HepG2 (cell line): ENCODE results near the gene TREH. TPM values are rescaled to one million over a fixed set of nuclear protein-coding genes. Genes with fewer than 3 reads are reported as not detected.

Experiments used
- ELF1 ChIP-seq: sonication (generic); formaldehyde crosslinking; IDR thresholded peaks from 2 replicates; pipeline ENCODE4 v1.4.0; 2020; ENCODE audit warnings: missing genetic modification reagents
- EZH2 ChIP-seq: conservative IDR thresholded peaks from 2 replicates; pipeline ENCODE4 v1.6.1; 2012; ENCODE audit warnings: mild to moderate bottlenecking, low read depth, low read length, moderate library complexity
- HMG20A ChIP-seq: IDR thresholded peaks from 2 replicates; pipeline ENCODE4 v1.6.1; 2016; ENCODE audit warnings: borderline replicate concordance
- HOXA5 ChIP-seq: sonication (generic); formaldehyde crosslinking; IDR thresholded peaks from 2 replicates; pipeline ENCODE4 v1.4.0; 2020; ENCODE audit warnings: missing genetic modification reagents
- KLF12 ChIP-seq: sonication (generic); formaldehyde crosslinking; IDR thresholded peaks from 2 replicates; pipeline ENCODE4 v1.4.0; 2020; ENCODE audit warnings: missing genetic modification reagents, borderline replicate concordance
- MTERF4 ChIP-seq: sonication (generic); formaldehyde crosslinking; IDR thresholded peaks from 2 replicates; pipeline ENCODE4 v1.8.0; 2023; ENCODE audit warnings: mild to moderate bottlenecking, missing genetic modification reagents
- NBN ChIP-seq: fragments of 450-650 bp; conservative IDR thresholded peaks from 2 replicates; pipeline ENCODE4 v1.6.1; 2017
- PAWR ChIP-seq: sonication (generic); formaldehyde crosslinking; IDR thresholded peaks from 2 replicates; pipeline ENCODE4 v1.4.0; 2020; ENCODE audit warnings: missing genetic modification reagents, mild to moderate bottlenecking, borderline replicate concordance
- PITX1 ChIP-seq: sonication (generic); formaldehyde crosslinking; IDR thresholded peaks from 2 replicates; pipeline ENCODE4 v1.5.1; 2020; ENCODE audit warnings: mild to moderate bottlenecking, missing genetic modification reagents
- RNF2 ChIP-seq: fragments of 450-650 bp; conservative IDR thresholded peaks from 2 replicates; pipeline ENCODE4 v1.6.1; 2016; ENCODE audit warnings: low read depth
- SMYD3 ChIP-seq: sonication (generic); formaldehyde crosslinking; IDR thresholded peaks from 2 replicates; pipeline ENCODE4 v1.8.1; 2023; ENCODE audit warnings: mild to moderate bottlenecking, missing genetic modification reagents
- SRSF1 ChIP-seq: fragments of 200-400 bp; formaldehyde crosslinking; optimal IDR thresholded peaks from 2 replicates; pipeline ENCODE3; 2017; ENCODE audit warnings: mild to moderate bottlenecking, low read depth, low read length, moderate library complexity
- YY1 ChIP-seq: IDR thresholded peaks from 2 replicates; pipeline ENCODE4 v1.6.1; 2011; ENCODE audit warnings: low read length, low read depth, moderate library complexity, mild to moderate bottlenecking; ENCODE audit not compliant: insufficient read depth, insufficient replicate concordance
- ZBTB46 ChIP-seq: sonication (generic); formaldehyde crosslinking; IDR thresholded peaks from 2 replicates; pipeline ENCODE4 v1.4.0; 2020; ENCODE audit warnings: mild to moderate bottlenecking, missing genetic modification reagents, borderline replicate concordance
- ZC3H13 ChIP-seq: sonication (generic); formaldehyde crosslinking; IDR thresholded peaks from 2 replicates; pipeline ENCODE4 v1.8.1; 2023; ENCODE audit warnings: mild to moderate bottlenecking, missing genetic modification reagents, moderate library complexity
- ZFP36L2 ChIP-seq: sonication (generic); formaldehyde crosslinking; IDR thresholded peaks from 2 replicates; pipeline ENCODE4 v1.4.0; 2020; ENCODE audit warnings: missing genetic modification reagents
- ZNF567 ChIP-seq: sonication (generic); formaldehyde crosslinking; IDR thresholded peaks from 2 replicates; pipeline ENCODE4 v1.8.1; 2023; ENCODE audit warnings: mild to moderate bottlenecking, missing genetic modification reagents, borderline replicate concordance
- ZNF777 ChIP-seq: sonication (generic); formaldehyde crosslinking; IDR thresholded peaks from 2 replicates; pipeline ENCODE4 v1.4.0; 2020; ENCODE audit warnings: missing genetic modification reagents
- ZNF790 ChIP-seq: sonication (generic); formaldehyde crosslinking; IDR thresholded peaks from 2 replicates; pipeline ENCODE4 v1.8.0; 2022; ENCODE audit warnings: missing genetic modification reagents, mild to moderate bottlenecking, borderline replicate concordance
- ZNF839 ChIP-seq: sonication (generic); formaldehyde crosslinking; IDR thresholded peaks from 2 replicates; pipeline ENCODE4 v1.4.0; 2020; ENCODE audit warnings: missing genetic modification reagents, mild to moderate bottlenecking, borderline replicate concordance
- ZZZ3 ChIP-seq: sonication (generic); formaldehyde crosslinking; IDR thresholded peaks from 2 replicates; pipeline ENCODE4 v1.4.0; 2020; ENCODE audit warnings: missing genetic modification reagents, mild to moderate bottlenecking, borderline replicate concordance
- polyA plus RNA-seq, 8 experiments: library from polyadenylated mRNA; depleted of rRNA in 3 of 8; stranded (reverse) in 7 of 8; unstranded in 1 of 8; fragments of >200 nt; fragmentation: Illumina TruSeq in 4 of 8; extraction: Trizol in 4 of 8; gene quantifications; 2 replicates each; pipeline versions ENCODE4 v1.2.1 to v1.2.3, GENCODE V29; 2011 to 2016; ENCODE audit warnings: low read depth in 4 of 8, missing spikeins in 1 of 8, mixed read lengths in 1 of 8; ENCODE audit not compliant: insufficient read depth in 1 of 8
- total RNA-seq, 5 experiments: library from RNA; depleted of rRNA; stranded (reverse); fragments of >200 nt; fragmentation: Illumina TruSeq; extraction: Trizol; gene quantifications; 2 replicates each; pipeline ENCODE4 v1.2.3, GENCODE V29; 2016; ENCODE audit warnings: low read depth in 1 of 5
- TF ChIP-seq, protein P1 (sequence below): sonication (generic); formaldehyde crosslinking; IDR thresholded peaks from 2 replicates; pipeline ENCODE4 v1.8.0; 2022; ENCODE audit warnings: mild to moderate bottlenecking, missing genetic modification reagents; ENCODE audit not compliant: insufficient replicate concordance

The TREH gene
- total and polyA plus RNA-seq, 2 of the 13 experiments (the other 11 are each of a cell fraction or from before 2014, with no cell fraction given), result 0.53 to 0.86 TPM

GRCh38 chr11:118620529-118621070, 58.9 kb downstream of the TREH start (continued):
- TF ChIP-seq ZNF839 (CRISPR knock-in tag), result peak; percentile 54; the same call in 1 of the 2 replicates
- TF ChIP-seq ZC3H13 (CRISPR knock-in tag), result no peak; the same call in 1 of the 2 replicates
- no peak for TF ChIP-seq HMG20A (CRISPR knock-in tag)
- 0 out of 2 replicates have a peak, but pooled peaks have one; percentile 15 for TF ChIP-seq ZNF790 (CRISPR knock-in tag)
- TF ChIP-seq SRSF1, result peak; percentile 24
- no peak for TF ChIP-seq EZH2
- TF ChIP-seq ZZZ3 (CRISPR knock-in tag), result no peak; the same call in 1 of the 2 replicates
- TF ChIP-seq YY1, result no peak
- TF ChIP-seq ZBTB46 (CRISPR knock-in tag), result no peak
- TF ChIP-seq ELF1 (CRISPR knock-in tag), result peak; percentile 87
- no peak for TF ChIP-seq NBN
- TF ChIP-seq MTERF4, result no peak
- no peak for TF ChIP-seq HOXA5 (CRISPR knock-in tag)
- peak; percentile 60; the same call in 1 of the 2 replicates for TF ChIP-seq PITX1
- peak; percentile 61 for TF ChIP-seq KLF12 (CRISPR knock-in tag)
- TF ChIP-seq ZNF567, result no peak
- no peak; the same call in 1 of the 2 replicates for TF ChIP-seq PAWR (CRISPR knock-in tag)
- TF ChIP-seq ZFP36L2 (CRISPR knock-in tag), result no peak
- TF ChIP-seq SMYD3 (CRISPR knock-in tag), result no peak
- TF ChIP-seq, protein P1, sequence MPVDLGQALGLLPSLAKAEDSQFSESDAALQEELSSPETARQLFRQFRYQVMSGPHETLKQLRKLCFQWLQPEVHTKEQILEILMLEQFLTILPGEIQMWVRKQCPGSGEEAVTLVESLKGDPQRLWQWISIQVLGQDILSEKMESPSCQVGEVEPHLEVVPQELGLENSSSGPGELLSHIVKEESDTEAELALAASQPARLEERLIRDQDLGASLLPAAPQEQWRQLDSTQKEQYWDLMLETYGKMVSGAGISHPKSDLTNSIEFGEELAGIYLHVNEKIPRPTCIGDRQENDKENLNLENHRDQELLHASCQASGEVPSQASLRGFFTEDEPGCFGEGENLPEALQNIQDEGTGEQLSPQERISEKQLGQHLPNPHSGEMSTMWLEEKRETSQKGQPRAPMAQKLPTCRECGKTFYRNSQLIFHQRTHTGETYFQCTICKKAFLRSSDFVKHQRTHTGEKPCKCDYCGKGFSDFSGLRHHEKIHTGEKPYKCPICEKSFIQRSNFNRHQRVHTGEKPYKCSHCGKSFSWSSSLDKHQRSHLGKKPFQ (CRISPR knock-in tag), result peak; percentile 30
- no peak for TF ChIP-seq RNF2
- TF ChIP-seq ZNF777, result 0 out of 2 replicates have a peak, but pooled peaks have one; percentile 2
